ENCODE results near the gene BCLAF1. TPM values are rescaled to one million over a fixed set of nuclear protein-coding genes. Genes with fewer than 3 reads are reported as not detected.

Gene BCLAF1
- total and polyA plus RNA-seq, 2 donors (not counting 1 experiment from before 2014, with no cell fraction given): 39.3 to 268 TPM

- Mint-ChIP-seq H3K4me1 (peaks cover 33% of the 10 kb centered on the region), H3K27ac (peak within 1 kb of the TSS; percentile 81), H3K9me3 (ENCODE audit: insufficient read depth) (no peaks in the 10 kb centered on the region), H3K27me3 (no peaks in the 10 kb centered on the region), H3K4me3 (peak within 1 kb of the TSS; percentile 93)
- H3K9me3 ChIP-seq (ENCODE audit: control extremely low read depth in 1 of 3, control insufficient read depth in 2 of 3, insufficient read depth in 1 of 3, low read length in 2 of 3): no peaks in the 10 kb centered on the region
- under 1% methylated on average over 57 of the region's 59 CpGs for WGBS (ENCODE audit: insufficient coverage)
- H3K36me3 ChIP-seq (replicated peaks in 1 of 2; ENCODE audit: control extremely low read depth in 1 of 2, control insufficient read depth in 1 of 2, extremely low read depth in 1 of 2, insufficient read depth in 2 of 2, low read length in 1 of 2): no peaks in the 10 kb centered on the region
- H3K9ac ChIP-seq (ENCODE audit: low read length): peak within 1 kb of the TSS; percentile 81
- peak within 1 kb of the TSS; percentile 49 to 91 (median 83) for H3K4me3 ChIP-seq (ENCODE audit: control extremely low read depth in 1 of 5, extremely low read depth in 1 of 5, insufficient read depth in 1 of 5, low read depth in 2 of 5, low read length in 4 of 5)
- H3K4me1 ChIP-seq (ENCODE audit: control insufficient read depth in 2 of 2, insufficient read depth in 2 of 2, low read length in 2 of 2): peaks cover 15 to 16% of the 10 kb centered on the region in 2 donors
- no peaks in the 10 kb centered on the region for H4K20me1 ChIP-seq (ENCODE audit: control insufficient read depth, insufficient read depth, low read length, poor library complexity, severe bottlenecking)
- no peaks in the 10 kb centered on the region for H3K27me3 ChIP-seq (replicated peaks in 1 of 4; ENCODE audit: control extremely low read depth in 1 of 4, control insufficient read depth in 3 of 4, insufficient read depth in 4 of 4, low read length in 3 of 4)
- TF ChIP-seq CTCF (IDR thresholded peaks at IDR 0.05) (no peak), EZH2 (IDR thresholded peaks at IDR 0.05; ENCODE audit: borderline replicate concordance, insufficient read depth, low read depth, low read length, poor library complexity, severe bottlenecking) (no peak)
- H3K4me2 ChIP-seq (replicated peaks; ENCODE audit: low read depth, low read length, poor library complexity, severe bottlenecking): peak within 1 kb of the TSS; percentile 92
- ChIA-PET POLR2A (interaction anchor here (2.0 to 2.1 kb wide), 2 partner anchors 39 to 752 kb away, joined by 7 to 27 read pairs; partner anchors contain the start of genes AHI1 and BCLAF1), CTCF (interaction anchor here (1.2 to 2.8 kb wide), 5 partner anchors 24 to 799 kb away, joined by 3 to 18 read pairs (median 4); partner anchors contain the start of genes BCLAF1 and MAP3K5)
- H3K79me2 ChIP-seq (ENCODE audit: control insufficient read depth, insufficient read depth, low read length): no peaks in the 10 kb centered on the region
- peak within 1 kb of the TSS; percentile 93 for H2AFZ ChIP-seq (ENCODE audit: insufficient read depth, low read depth, low read length, poor library complexity, severe bottlenecking)
- ATAC-seq (ENCODE audit: low read depth): peak; percentile 97
- peak within 1 kb of the TSS in 1 of 2 donors; percentile 20 for H3K27ac ChIP-seq (ENCODE audit: low read length in 2 of 2)
- intact Hi-C loops (cut with micrococcal nuclease): loop anchor here (1.0 kb wide), 3 partner anchors 38 to 1196 kb away; partner anchors contain the start of genes AHI1 and HBS1L
- peak; percentile 97 for DNase-seq
Observed at GRCh38 chr6:136249811-136250685, 39.6 kb downstream of the BCLAF1 start, which contains the start of gene MTFR2. Gene MTFR2 (minus strand): TSS chr6:136250311. CDS start chr6:136249099, 1,212 bp downstream.
